ENCODE measurements around the gene MRPS18A.

- TF ChIP-seq CTCF (IDR thresholded peaks at IDR 0.05) (no peak), POLR2A (IDR thresholded peaks at IDR 0.05) (peak; percentile 25 to 26)
Observed at GRCh38 chr6:43702534-43703440, 15.2 kb upstream of the MRPS18A start.
